ENCODE measurements around the gene MR1. TPM values are rescaled to one million over a fixed set of nuclear protein-coding genes. Genes with fewer than 3 reads are reported as not detected.
A peak's percentile ranks its signal among the peaks of the same experiment; 100 is the strongest.

MR1 gene
- total RNA-seq, 2 experiments from 2014 or later, result 15.7 to 16.7 TPM

DNA sequence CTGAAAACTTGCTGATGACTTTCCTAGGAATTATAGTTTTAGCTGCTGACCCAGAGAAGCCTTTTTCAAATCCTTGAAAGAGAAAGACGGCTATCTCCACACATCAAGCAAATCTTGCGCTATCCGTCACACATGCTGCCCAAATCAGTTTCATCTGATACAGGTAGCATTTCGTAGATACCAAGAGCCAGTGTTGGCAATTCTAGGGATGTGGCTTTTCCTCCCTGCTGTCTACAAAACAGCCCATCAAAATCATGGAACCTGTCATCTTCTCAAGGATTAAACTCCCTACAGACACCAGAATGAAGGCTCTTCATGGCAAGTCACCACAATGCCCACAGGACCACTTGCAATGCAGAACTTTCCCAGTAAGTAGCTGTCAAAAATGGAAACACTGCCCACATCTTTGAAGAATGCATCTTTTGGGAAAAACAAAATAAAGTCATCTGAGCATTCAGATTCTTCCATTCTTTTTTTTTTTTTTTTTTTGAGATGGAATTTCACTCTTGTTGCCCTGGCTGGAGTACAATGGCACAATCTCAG is 21.5 kb upstream of the MR1 start:
- H3K4me1 Mint-ChIP-seq (ENCODE audit: low read depth), result peaks cover 45% of the 10 kb centered on the region
- POLR2A ChIA-PET, result interaction anchor here (3.4 kb wide), 1 partner anchor 10 kb away, joined by 22 read pairs; the partner anchor contains the start of gene STX6
- no peaks in the 10 kb centered on the region for H3K9me3 Mint-ChIP-seq
- H3K27me3 Mint-ChIP-seq, result no peaks in the 10 kb centered on the region
- ATAC-seq, result no peak
- intact Hi-C loops (cut with micrococcal nuclease), result no loop called here
- CTCF ChIA-PET, result interaction anchor here (1.6 kb wide), 1 partner anchor 43 kb away, joined by 5 read pairs; no protein-coding TSS in a partner anchor
- no peak for DNase-seq
- H3K27ac Mint-ChIP-seq, result no peak overlapping the region
- peaks cover 28% of the 10 kb centered on the region for H3K36me3 Mint-ChIP-seq (ENCODE audit: low read depth)
- TF ChIP-seq, protein P1, sequence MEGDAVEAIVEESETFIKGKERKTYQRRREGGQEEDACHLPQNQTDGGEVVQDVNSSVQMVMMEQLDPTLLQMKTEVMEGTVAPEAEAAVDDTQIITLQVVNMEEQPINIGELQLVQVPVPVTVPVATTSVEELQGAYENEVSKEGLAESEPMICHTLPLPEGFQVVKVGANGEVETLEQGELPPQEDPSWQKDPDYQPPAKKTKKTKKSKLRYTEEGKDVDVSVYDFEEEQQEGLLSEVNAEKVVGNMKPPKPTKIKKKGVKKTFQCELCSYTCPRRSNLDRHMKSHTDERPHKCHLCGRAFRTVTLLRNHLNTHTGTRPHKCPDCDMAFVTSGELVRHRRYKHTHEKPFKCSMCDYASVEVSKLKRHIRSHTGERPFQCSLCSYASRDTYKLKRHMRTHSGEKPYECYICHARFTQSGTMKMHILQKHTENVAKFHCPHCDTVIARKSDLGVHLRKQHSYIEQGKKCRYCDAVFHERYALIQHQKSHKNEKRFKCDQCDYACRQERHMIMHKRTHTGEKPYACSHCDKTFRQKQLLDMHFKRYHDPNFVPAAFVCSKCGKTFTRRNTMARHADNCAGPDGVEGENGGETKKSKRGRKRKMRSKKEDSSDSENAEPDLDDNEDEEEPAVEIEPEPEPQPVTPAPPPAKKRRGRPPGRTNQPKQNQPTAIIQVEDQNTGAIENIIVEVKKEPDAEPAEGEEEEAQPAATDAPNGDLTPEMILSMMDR (IDR thresholded peaks at IDR 0.05), result no peak
- H3K4me3 Mint-ChIP-seq, result no peak overlapping the region

DNA sequence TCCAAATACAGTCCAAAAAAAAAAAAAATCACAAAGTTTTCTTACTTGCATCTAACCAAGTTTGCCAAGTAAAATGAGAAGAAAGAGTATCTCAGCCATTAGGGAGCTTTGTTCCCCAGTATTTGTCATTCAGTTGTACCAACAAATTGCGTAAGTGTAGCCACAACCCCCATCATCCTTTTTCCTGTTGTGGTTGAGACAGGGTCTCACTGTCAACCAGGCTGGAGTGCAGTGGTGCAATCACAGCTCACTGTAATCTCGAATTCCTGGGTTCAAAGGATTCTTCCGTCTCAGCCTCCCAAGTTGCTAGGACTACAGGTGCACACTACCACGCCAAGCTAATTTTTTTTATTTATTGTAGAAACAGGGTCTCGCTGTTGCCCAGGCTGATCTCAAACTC is 20.6 kb upstream of the MR1 start:
- intact Hi-C loops (cut with micrococcal nuclease), result no loop called here
- ATAC-seq, result no peak
- CTCF ChIA-PET, result interaction anchor here (1.1 to 1.6 kb wide), 4 partner anchors 20 to 129 kb away, joined by 3 to 5 read pairs (median 4); no protein-coding TSS in a partner anchor
- Mint-ChIP-seq H3K9me3 (no peaks in the 10 kb centered on the region), H3K27ac (peak overlapping the region; percentile 31), H3K4me1 (ENCODE audit: low read depth) (peaks cover 50% of the 10 kb centered on the region), H3K36me3 (ENCODE audit: low read depth) (peaks cover 34% of the 10 kb centered on the region), H3K27me3 (no peaks in the 10 kb centered on the region), H3K4me3 (peak overlapping the region; percentile 24)
- peak; percentile 22 for DNase-seq
- TF ChIP-seq, protein P1 (IDR thresholded peaks at IDR 0.05), result no peak
- POLR2A ChIA-PET, result interaction anchor here (0.7 to 3.4 kb wide), 4 partner anchors 9 to 128 kb away, joined by 3 to 22 read pairs (median 4); partner anchors contain the start of gene STX6

DNA sequence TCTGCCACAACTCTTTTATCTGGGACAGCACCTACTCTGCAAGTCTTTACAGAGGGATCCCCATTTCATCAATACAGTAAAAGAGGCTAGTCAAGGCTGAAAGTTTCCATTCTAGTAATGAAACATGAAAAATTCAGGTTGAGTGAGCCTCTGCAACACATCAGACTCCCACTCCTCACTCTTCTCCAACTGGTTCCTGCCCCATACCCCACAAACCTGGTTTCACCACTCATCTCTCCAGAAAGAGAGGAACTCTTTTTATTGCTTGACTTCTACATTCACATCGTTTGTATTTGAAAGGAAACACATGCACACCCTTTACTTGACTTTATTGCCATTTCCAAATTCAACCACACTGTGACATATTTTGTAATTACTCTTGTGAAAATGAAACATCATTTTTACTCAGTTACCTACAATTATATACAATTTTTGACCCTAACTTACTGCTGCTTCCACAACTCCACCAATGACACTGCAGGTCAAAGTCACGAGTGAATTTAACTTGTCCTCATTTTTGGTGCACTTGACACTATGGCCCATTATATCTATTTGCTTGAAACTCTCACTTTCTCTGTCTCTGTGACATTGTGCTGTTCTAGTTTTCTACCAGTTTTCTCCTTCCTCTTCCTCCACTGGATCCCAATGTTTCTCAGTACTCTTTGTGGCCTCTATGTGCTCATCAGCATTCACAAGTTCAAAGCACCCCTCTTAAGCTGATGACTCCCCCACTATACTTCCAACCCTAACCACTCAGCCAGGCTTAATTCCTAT is 19.1 kb upstream of the MR1 start:
- POLR2A ChIA-PET, result interaction anchor here (0.7 to 1.2 kb wide), 2 partner anchors 21 to 127 kb away, joined by 3 to 4 read pairs; no protein-coding TSS in a partner anchor
- ATAC-seq (peak; percentile 83), DNase-seq (peak; percentile 48)
- Mint-ChIP-seq H3K27me3 (no peaks in the 10 kb centered on the region), H3K27ac (no peak overlapping the region), H3K4me1 (ENCODE audit: low read depth) (peaks cover 56% of the 10 kb centered on the region), H3K36me3 (ENCODE audit: low read depth) (peaks cover 42% of the 10 kb centered on the region), H3K4me3 (no peak overlapping the region), H3K9me3 (no peaks in the 10 kb centered on the region)
- intact Hi-C loops (cut with micrococcal nuclease), result loop anchor here (2.0 kb wide), 1 partner anchor 34 kb away; no protein-coding TSS in a partner anchor
- CTCF ChIA-PET, result interaction anchor here (1.0 to 2.9 kb wide), 6 partner anchors 18 to 128 kb away, joined by 4 to 11 read pairs (median 4); partner anchors contain the start of gene MR1
- TF ChIP-seq, protein P1 (IDR thresholded peaks at IDR 0.05), result no peak

DNA sequence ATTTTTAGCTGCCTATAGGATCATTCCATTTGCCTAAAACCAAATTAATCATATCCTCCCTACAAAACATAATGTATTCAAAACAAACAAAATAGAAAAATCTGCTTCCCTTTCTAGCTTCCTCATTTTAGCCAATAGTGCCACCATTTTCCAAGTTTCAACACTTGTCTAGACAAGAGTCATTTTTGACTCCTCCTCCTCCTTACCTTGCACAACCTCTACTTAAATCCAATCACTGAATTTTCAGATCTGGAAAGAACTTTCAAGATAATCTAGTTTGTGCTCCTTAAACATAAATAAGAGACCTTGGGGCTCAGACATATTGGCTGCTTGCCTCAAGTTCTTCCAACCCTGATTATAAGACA is 18.6 kb upstream of the MR1 start:
- TF ChIP-seq, protein P1 (IDR thresholded peaks at IDR 0.05), result no peak
- intact Hi-C loops (cut with micrococcal nuclease), result loop anchor here (2.0 kb wide), 1 partner anchor 34 kb away; no protein-coding TSS in a partner anchor
- Mint-ChIP-seq H3K27me3 (no peaks in the 10 kb centered on the region), H3K36me3 (ENCODE audit: low read depth) (peaks cover 42% of the 10 kb centered on the region), H3K27ac (no peak overlapping the region), H3K4me3 (no peak overlapping the region), H3K9me3 (no peaks in the 10 kb centered on the region), H3K4me1 (ENCODE audit: low read depth) (peaks cover 53% of the 10 kb centered on the region)
- CTCF ChIA-PET, result interaction anchor here (1.0 to 2.9 kb wide), 3 partner anchors 18 to 127 kb away, joined by 4 to 11 read pairs (median 4); partner anchors contain the start of gene MR1
- ATAC-seq (no peak), DNase-seq (no peak)
- POLR2A ChIA-PET, result interaction anchor here (0.7 to 1.2 kb wide), 2 partner anchors 20 to 126 kb away, joined by 3 to 4 read pairs; no protein-coding TSS in a partner anchor

Data from activated CD8-positive, alpha-beta T cell treated with anti-CD3 and anti-CD28 coated beads for 36 hours (primary cell).